ENCODE results near the gene ERC2.

ERC2 gene

GRCh38 chr3:55691141-55691540, 777.1 kb downstream of the ERC2 start:
- DNase-seq: no peak

- no peak for DNase-seq
Observed at GRCh38 chr3:55690726-55691125, 777.5 kb downstream of the ERC2 start.

GRCh38 chr3:55690177-55690576, 778.1 kb downstream of the ERC2 start:
- DNase-seq: no peak

GRCh38 chr3:55688154-55688553, 780.1 kb downstream of the ERC2 start:
- DNase-seq: no peak

GRCh38 chr3:55687526-55687925, 780.7 kb downstream of the ERC2 start:
- DNase-seq: no peak

GRCh38 chr3:55686426-55687254, 781.6 kb downstream of the ERC2 start:
- no peak for DNase-seq

GRCh38 chr3:55683666-55684270, 784.5 kb downstream of the ERC2 start:
- no peak for DNase-seq

GRCh38 chr3:55682461-55682860, 785.8 kb downstream of the ERC2 start:
- no peak for DNase-seq

GRCh38 chr3:55678546-55679216, 789.6 kb downstream of the ERC2 start:
- no peak for DNase-seq

GRCh38 chr3:55676643-55677042, 791.6 kb downstream of the ERC2 start:
- no peak for DNase-seq

- no peak for DNase-seq
Observed at GRCh38 chr3:55675478-55675877, 792.8 kb downstream of the ERC2 start.

- DNase-seq: no peak
Observed at GRCh38 chr3:55673764-55674163, 794.5 kb downstream of the ERC2 start.

GRCh38 chr3:55669133-55669532, 799.1 kb downstream of the ERC2 start:
- no peak for DNase-seq

- DNase-seq: no peak
Observed at GRCh38 chr3:55668359-55668758, 799.9 kb downstream of the ERC2 start.

- DNase-seq: no peak
Observed at GRCh38 chr3:55664387-55664786, 803.9 kb downstream of the ERC2 start.

GRCh38 chr3:55662683-55663082, 805.6 kb downstream of the ERC2 start:
- DNase-seq: no peak

- DNase-seq: no peak
Observed at GRCh38 chr3:55661571-55661970, 806.7 kb downstream of the ERC2 start.

GRCh38 chr3:55661141-55661540, 807.1 kb downstream of the ERC2 start:
- no peak for DNase-seq

GRCh38 chr3:55660642-55661041, 807.6 kb downstream of the ERC2 start:
- DNase-seq: no peak

- DNase-seq: no peak
Observed at GRCh38 chr3:55659701-55660100, 808.6 kb downstream of the ERC2 start.

- DNase-seq: no peak
Observed at GRCh38 chr3:55658690-55659562, 809.3 kb downstream of the ERC2 start.

GRCh38 chr3:55658270-55658669, 810.0 kb downstream of the ERC2 start:
- DNase-seq: no peak

- no peak for DNase-seq
Observed at GRCh38 chr3:55655544-55655943, 812.7 kb downstream of the ERC2 start.

Data from COR-L47 (cell line).